Activated naive CD8-positive, alpha-beta T cell treated with anti-CD3 and anti-CD28 coated beads for 36 hours (primary cell): ENCODE results near the gene MRPL14. TPM values are rescaled to one million over a fixed set of nuclear protein-coding genes. Genes with fewer than 3 reads are reported as not detected.

ENCODE experiments used
- DNase-seq: peaks from one replicate; pipeline ENCODE4 v3.0.0; 2021
- H3K27ac Mint-ChIP-seq: one replicate; pipeline ENCODE4 v1.8.0; 2022; ENCODE audit warnings: mild to moderate bottlenecking, moderate library complexity, mixed read lengths
- H3K27me3 Mint-ChIP-seq: one replicate; pipeline ENCODE4 v1.8.0; 2022; ENCODE audit warnings: mild to moderate bottlenecking, mixed read lengths
- H3K36me3 Mint-ChIP-seq: one replicate; pipeline ENCODE4 v1.8.0; 2021; ENCODE audit warnings: mild to moderate bottlenecking, mixed read lengths
- H3K4me1 Mint-ChIP-seq: one replicate; pipeline ENCODE4 v1.8.0; 2021; ENCODE audit warnings: mixed read lengths
- H3K4me3 Mint-ChIP-seq: one replicate; pipeline ENCODE4 v1.8.0; 2022; ENCODE audit warnings: mild to moderate bottlenecking, moderate library complexity, mixed read lengths
- H3K9me3 Mint-ChIP-seq: one replicate; pipeline ENCODE4 v1.8.0; 2022; ENCODE audit warnings: mixed read lengths
- total RNA-seq, 2 experiments: library from RNA; stranded (reverse); gene quantifications; one replicate each; pipeline ENCODE4 v1.2.3, GENCODE V29; 2021

Gene MRPL14
- total RNA-seq, 2 experiments from 2014 or later, result 58.5 to 60.8 TPM

GRCh38 chr6:44076356-44077213 lies 50.7 kb downstream of the MRPL14 start:
- no peaks in the 10 kb centered on the region for H3K9me3 Mint-ChIP-seq
- peaks cover 22% of the 10 kb centered on the region for H3K27me3 Mint-ChIP-seq
- no peaks in the 10 kb centered on the region for H3K36me3 Mint-ChIP-seq
- peak overlapping the region; percentile 25 for H3K4me3 Mint-ChIP-seq
- H3K4me1 Mint-ChIP-seq, result peaks cover 17% of the 10 kb centered on the region
- H3K27ac Mint-ChIP-seq, result no peak overlapping the region
- no peak for DNase-seq

DNA sequence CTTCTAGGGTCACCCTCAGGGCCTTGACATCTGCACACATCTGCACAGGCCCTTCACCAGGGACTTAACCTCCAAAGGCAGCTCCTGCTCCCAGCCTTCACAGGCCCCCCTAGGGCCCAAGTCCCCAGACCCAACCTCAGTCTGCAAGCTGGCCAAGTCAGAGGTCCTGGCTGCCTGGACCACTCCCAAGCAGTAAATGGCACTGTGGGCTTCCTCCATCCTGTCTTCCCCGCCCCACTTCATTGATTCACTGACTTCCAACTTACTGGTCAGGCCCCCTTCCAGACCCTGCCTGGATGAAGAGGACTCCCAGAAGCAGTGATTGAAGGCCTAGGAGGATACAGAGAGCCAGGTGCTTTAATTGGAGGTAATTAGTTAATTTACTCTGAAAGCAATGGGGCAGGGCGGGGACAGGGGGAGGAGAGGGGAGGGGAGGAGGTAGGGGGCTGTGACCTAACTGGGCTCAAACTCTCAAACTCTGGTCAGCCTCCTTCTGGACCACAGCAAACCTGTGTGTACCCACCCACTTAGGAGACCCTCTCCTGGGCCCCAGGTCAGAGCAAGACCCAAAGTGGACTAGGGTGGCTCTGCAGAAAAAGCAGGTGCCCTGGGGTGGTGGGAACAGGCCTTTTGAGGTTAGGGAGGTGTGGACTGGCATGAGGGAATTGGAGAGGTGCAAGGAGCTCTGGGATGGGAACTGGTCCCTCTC lies 51.5 kb downstream of the MRPL14 start:
- H3K4me1 Mint-ChIP-seq, result peaks cover 17% of the 10 kb centered on the region
- H3K27me3 Mint-ChIP-seq, result peaks cover 29% of the 10 kb centered on the region
- no peaks in the 10 kb centered on the region for H3K9me3 Mint-ChIP-seq
- H3K4me3 Mint-ChIP-seq, result peak overlapping the region; percentile 25
- H3K27ac Mint-ChIP-seq, result no peak overlapping the region
- no peak for DNase-seq
- H3K36me3 Mint-ChIP-seq, result no peaks in the 10 kb centered on the region

- Mint-ChIP-seq H3K4me3 (peak overlapping the region; percentile 81), H3K4me1 (peaks cover 15% of the 10 kb centered on the region), H3K9me3 (no peaks in the 10 kb centered on the region), H3K27ac (peak overlapping the region; percentile 85), H3K36me3 (no peaks in the 10 kb centered on the region), H3K27me3 (peaks cover 30% of the 10 kb centered on the region)
- no peak for DNase-seq
Measured at GRCh38 chr6:44074813-44075646, 52.2 kb downstream of the MRPL14 start.

- Mint-ChIP-seq H3K4me3 (peak overlapping the region; percentile 81), H3K27ac (peak overlapping the region; percentile 85), H3K9me3 (no peaks in the 10 kb centered on the region), H3K27me3 (peaks cover 30% of the 10 kb centered on the region), H3K4me1 (peaks cover 15% of the 10 kb centered on the region), H3K36me3 (no peaks in the 10 kb centered on the region)
- peak; percentile 85 for DNase-seq
Measured at GRCh38 chr6:44074439-44074812, 52.8 kb downstream of the MRPL14 start.

GRCh38 chr6:44073612-44074438 lies 53.4 kb downstream of the MRPL14 start:
- Mint-ChIP-seq H3K9me3 (no peaks in the 10 kb centered on the region), H3K4me3 (peak overlapping the region; percentile 81), H3K4me1 (peaks cover 15% of the 10 kb centered on the region), H3K27me3 (peaks cover 29% of the 10 kb centered on the region), H3K27ac (peak overlapping the region; percentile 85), H3K36me3 (no peaks in the 10 kb centered on the region)
- DNase-seq, result no peak

DNA sequence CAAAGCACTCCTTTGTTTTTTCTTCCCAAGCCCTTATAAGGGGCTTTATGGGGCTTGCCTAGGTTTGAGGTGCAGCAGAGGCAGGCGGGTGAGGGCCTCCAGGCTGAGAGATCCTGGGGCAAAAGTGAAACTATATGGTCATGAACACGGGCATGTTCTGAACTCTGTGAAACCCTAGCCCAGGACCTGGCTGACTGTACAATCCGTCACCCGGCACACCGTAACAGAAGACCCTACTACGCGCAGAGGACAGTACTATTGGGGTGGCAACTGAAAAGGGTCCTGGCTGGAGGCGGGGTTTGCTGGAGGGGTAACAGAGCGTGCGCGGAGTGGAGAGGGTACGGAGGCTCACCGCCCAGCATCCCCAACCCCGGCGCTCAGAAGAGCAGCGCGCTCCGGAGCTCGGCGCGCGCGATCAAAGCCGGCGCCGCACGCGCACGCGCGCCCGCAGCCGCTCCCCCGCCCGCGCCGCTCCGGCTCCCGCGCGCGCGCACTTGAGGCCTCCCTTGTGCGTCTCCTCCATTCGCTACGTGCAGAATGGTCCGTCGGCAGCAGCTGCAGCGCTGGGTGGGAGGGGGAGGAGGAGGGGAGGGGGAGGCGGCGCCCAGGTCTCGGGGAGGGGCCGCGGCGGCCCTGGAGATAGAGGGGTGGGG lies 54.2 kb downstream of the MRPL14 start:
- Mint-ChIP-seq H3K27me3 (peaks cover 24% of the 10 kb centered on the region), H3K9me3 (no peaks in the 10 kb centered on the region), H3K27ac (peak overlapping the region; percentile 89), H3K4me3 (peak overlapping the region; percentile 95), H3K36me3 (no peaks in the 10 kb centered on the region), H3K4me1 (peaks cover 15% of the 10 kb centered on the region)
- peak; percentile 89 for DNase-seq

- no peak for DNase-seq
- H3K27ac Mint-ChIP-seq, result no peak overlapping the region
- no peaks in the 10 kb centered on the region for H3K9me3 Mint-ChIP-seq
- H3K4me3 Mint-ChIP-seq, result peak overlapping the region; percentile 95
- H3K4me1 Mint-ChIP-seq, result peaks cover 15% of the 10 kb centered on the region
- peaks cover 19% of the 10 kb centered on the region for H3K27me3 Mint-ChIP-seq
- no peaks in the 10 kb centered on the region for H3K36me3 Mint-ChIP-seq
Measured at GRCh38 chr6:44072452-44072958, 54.7 kb downstream of the MRPL14 start.

- DNase-seq, result no peak
- H3K4me3 Mint-ChIP-seq, result peak overlapping the region; percentile 95
- H3K9me3 Mint-ChIP-seq, result no peaks in the 10 kb centered on the region
- peaks cover 15% of the 10 kb centered on the region for H3K4me1 Mint-ChIP-seq
- no peaks in the 10 kb centered on the region for H3K36me3 Mint-ChIP-seq
- H3K27ac Mint-ChIP-seq, result no peak overlapping the region
- peaks cover 16% of the 10 kb centered on the region for H3K27me3 Mint-ChIP-seq
Measured at GRCh38 chr6:44071670-44072451, 55.4 kb downstream of the MRPL14 start.

GRCh38 chr6:44068607-44069296 lies 58.5 kb downstream of the MRPL14 start:
- Mint-ChIP-seq H3K9me3 (no peaks in the 10 kb centered on the region), H3K27me3 (peaks cover 11% of the 10 kb centered on the region), H3K4me1 (peaks cover 15% of the 10 kb centered on the region), H3K36me3 (no peaks in the 10 kb centered on the region), H3K4me3 (no peak overlapping the region), H3K27ac (no peak overlapping the region)
- DNase-seq, result no peak

DNA sequence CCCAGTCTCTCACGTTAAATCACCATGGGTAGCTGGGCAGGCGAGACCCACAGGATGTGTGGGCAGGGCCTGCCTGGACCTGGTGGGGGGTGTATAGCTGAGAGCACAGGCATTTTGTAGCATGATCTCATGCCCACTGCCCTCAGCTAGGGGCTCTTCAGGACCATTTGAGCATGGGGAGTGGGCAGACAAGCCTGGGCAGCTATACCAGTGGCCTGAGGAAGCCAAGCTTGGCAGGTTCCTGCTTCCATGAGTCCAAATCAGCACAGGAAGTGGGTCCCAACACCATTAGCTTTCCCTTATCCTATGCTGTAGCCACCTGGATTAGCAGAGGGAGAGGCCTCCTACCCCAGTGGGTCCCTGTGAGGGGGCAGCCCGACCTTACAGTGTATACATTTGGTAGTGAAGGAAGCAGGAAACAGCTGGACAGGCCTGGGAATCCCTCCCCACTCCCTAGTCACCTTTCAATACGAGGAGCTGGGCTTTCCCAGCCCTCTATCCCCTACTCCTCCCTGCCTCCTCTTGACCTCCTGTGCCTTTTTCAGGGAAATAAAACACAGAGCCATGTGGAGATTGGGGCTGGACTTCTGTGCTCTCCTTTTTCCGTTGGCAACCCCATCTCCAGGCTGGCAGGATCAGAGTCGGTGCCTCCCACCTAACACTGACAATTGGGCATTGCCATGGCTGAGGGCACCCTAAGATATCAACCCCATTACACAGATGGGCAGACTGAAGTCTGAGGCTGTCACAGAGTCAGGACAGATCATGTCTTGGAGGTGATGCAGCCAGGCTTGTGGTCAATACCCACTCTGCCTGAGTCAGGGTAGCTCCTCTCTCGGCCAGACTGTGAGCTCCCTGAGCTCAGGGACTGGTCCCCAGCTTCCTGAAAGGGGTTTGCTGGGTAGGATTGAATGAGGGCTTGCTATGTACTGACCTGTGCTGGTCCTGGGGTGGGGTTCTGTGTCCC lies 59.8 kb downstream of the MRPL14 start:
- Mint-ChIP-seq H3K36me3 (no peaks in the 10 kb centered on the region), H3K27ac (no peak overlapping the region), H3K4me1 (peaks cover 9% of the 10 kb centered on the region), H3K9me3 (no peaks in the 10 kb centered on the region), H3K4me3 (no peak overlapping the region), H3K27me3 (peaks cover 11% of the 10 kb centered on the region)
- no peak for DNase-seq

DNA sequence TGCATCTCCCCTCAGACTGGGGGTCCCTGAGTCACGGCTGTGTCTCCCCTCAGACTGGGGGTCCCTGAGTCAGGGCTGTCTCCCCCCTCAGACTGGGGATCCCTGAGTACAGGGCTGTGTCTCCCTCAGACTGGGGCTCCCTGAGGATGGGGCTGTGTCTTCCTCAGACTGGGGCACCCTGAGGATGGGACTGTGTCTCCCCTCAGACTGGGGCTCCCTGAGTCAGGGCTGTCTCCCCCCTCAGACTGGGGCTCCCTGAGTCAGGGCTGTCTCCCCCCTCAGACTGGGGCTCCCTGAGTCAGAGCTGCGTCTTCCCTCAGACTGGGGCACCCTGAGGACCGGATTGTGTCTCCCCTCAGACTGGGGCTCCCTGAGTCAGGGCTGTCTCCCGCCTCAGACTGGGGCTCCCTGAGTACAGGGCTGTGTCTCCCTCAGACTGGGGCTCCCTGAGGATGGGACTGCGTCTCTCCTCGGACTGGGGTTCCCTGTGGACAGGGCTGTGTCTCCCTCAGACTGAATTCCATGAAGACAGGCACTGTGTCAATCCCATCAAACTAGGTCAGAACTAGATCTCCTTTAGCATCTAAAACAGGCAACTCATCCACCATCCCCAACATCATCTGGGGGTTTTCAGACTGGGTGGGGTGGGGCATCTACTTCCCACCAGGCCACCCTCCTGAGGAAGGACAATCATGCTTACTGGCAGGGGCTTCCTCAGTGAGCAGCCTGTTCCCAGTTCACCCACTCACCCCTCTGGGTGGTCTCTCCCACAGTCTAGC lies 60.7 kb downstream of the MRPL14 start:
- DNase-seq, result no peak
- H3K27me3 Mint-ChIP-seq, result peaks cover 11% of the 10 kb centered on the region

More for the DNA sequence above, 60.7 kb downstream of the MRPL14 start:
- Mint-ChIP-seq H3K9me3 (no peaks in the 10 kb centered on the region), H3K27ac (no peak overlapping the region), H3K4me3 (no peak overlapping the region), H3K36me3 (no peaks in the 10 kb centered on the region), H3K4me1 (peaks cover 9% of the 10 kb centered on the region)
